ENCODE results near the gene P4HB. TPM values are rescaled to one million over a fixed set of nuclear protein-coding genes. Genes with fewer than 3 reads are reported as not detected.

The P4HB gene
- total RNA-seq, 1 donor = 1,240 TPM

DNA sequence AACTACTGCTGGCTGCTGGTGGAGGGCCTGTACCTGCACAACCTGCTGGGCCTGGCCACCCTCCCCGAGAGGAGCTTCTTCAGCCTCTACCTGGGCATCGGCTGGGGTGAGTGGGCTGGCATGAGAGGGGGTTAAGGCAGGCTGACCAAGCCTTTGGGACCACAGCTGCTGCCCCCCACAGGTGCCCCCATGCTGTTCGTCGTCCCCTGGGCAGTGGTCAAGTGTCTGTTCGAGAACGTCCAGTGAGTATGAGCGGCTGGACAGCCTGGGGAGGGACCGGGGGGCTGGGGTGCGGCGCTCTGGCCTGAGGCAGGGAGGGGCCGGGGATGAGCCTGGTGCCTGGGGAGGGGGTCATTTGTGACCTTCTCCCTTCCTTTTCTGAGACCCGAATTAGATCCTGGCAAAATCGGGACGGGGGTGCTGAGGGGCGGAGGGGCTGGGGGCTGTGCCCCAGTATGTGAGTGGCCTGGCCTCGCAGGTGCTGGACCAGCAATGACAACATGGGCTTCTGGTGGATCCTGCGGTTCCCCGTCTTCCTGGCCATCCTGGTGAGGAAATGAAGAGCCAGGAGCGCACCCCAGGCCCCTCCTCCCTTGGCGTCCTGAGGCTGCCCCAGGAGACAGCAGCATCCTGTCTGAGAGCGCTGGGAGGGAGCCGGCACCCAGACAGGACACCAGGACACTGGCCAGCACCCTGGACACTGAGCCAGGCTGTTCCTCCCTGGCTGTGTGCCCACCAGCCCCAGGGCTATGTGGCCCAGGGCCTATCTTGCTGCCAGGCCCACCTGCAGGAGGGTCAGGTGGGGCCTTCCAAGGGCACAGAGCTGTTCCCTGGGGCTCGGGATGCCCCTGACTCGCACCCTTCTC is 48.4 kb downstream of the P4HB start:
- Histone ChIP-seq H3K27me3 (ENCODE audit: insufficient read depth, low read length) (peaks cover 19% of the 10 kb centered on the region), H3K4me1 (ENCODE audit: insufficient read depth, low read length) (no peaks in the 10 kb centered on the region), H2AFZ (ENCODE audit: low read length) (no peak overlapping the region), H4K20me1 (ENCODE audit: insufficient read depth, low read length) (no peaks in the 10 kb centered on the region), H3K9me3 (ENCODE audit: low read depth, low read length) (no peaks in the 10 kb centered on the region), H3K27ac (ENCODE audit: low read depth, low read length) (no peak overlapping the region), H3K4me3 (ENCODE audit: insufficient read depth, low read length) (no peak overlapping the region), H3K36me3 (ENCODE audit: insufficient read depth, low read length) (no peaks in the 10 kb centered on the region), H3K79me2 (ENCODE audit: insufficient read depth, low read length) (no peaks in the 10 kb centered on the region), H3K4me2 (ENCODE audit: insufficient read depth, low read length) (no peak overlapping the region)
- DNase-seq (ENCODE audit: insufficient read length, low spot score, missing footprints) = no peak
- TF ChIP-seq, protein P1, sequence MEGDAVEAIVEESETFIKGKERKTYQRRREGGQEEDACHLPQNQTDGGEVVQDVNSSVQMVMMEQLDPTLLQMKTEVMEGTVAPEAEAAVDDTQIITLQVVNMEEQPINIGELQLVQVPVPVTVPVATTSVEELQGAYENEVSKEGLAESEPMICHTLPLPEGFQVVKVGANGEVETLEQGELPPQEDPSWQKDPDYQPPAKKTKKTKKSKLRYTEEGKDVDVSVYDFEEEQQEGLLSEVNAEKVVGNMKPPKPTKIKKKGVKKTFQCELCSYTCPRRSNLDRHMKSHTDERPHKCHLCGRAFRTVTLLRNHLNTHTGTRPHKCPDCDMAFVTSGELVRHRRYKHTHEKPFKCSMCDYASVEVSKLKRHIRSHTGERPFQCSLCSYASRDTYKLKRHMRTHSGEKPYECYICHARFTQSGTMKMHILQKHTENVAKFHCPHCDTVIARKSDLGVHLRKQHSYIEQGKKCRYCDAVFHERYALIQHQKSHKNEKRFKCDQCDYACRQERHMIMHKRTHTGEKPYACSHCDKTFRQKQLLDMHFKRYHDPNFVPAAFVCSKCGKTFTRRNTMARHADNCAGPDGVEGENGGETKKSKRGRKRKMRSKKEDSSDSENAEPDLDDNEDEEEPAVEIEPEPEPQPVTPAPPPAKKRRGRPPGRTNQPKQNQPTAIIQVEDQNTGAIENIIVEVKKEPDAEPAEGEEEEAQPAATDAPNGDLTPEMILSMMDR (IDR thresholded peaks at IDR 0.05; ENCODE audit: extremely low read depth, low read depth, low read length) = no peak

DNA sequence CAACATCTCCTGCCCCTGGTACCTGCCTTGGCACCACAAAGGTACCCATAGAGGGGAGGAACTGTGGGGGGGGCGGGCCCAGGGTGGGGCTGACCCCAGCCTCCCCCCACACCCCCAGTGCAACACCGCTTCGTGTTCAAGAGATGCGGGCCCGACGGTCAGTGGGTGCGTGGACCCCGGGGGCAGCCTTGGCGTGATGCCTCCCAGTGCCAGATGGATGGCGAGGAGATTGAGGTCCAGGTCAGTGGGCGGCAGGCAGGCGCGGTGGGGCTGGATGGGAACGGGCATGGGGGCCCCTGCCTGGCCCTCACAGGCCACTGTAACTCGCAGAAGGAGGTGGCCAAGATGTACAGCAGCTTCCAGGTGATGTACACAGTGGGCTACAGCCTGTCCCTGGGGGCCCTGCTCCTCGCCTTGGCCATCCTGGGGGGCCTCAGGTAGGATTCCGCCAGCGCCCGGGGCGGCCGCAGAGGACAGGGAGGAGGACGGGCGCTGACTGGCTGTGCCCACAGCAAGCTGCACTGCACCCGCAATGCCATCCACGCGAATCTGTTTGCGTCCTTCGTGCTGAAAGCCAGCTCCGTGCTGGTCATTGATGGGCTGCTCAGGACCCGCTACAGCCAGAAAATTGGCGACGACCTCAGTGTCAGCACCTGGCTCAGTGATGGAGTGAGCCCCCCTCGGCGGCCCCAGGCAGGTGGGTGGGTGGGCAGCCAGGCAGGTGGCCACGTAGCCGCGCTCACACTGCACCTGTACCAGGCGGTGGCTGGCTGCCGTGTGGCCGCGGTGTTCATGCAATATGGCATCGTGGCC is 49.2 kb downstream of the P4HB start:
- Histone ChIP-seq H3K9me3 (ENCODE audit: low read depth, low read length) (no peaks in the 10 kb centered on the region), H3K4me3 (ENCODE audit: insufficient read depth, low read length) (no peak overlapping the region), H3K4me2 (ENCODE audit: insufficient read depth, low read length) (no peak overlapping the region), H3K4me1 (ENCODE audit: insufficient read depth, low read length) (no peaks in the 10 kb centered on the region), H3K79me2 (ENCODE audit: insufficient read depth, low read length) (no peaks in the 10 kb centered on the region), H3K36me3 (ENCODE audit: insufficient read depth, low read length) (no peaks in the 10 kb centered on the region), H3K27me3 (ENCODE audit: insufficient read depth, low read length) (peaks cover 28% of the 10 kb centered on the region), H3K27ac (ENCODE audit: low read depth, low read length) (no peak overlapping the region), H2AFZ (ENCODE audit: low read length) (no peak overlapping the region), H4K20me1 (ENCODE audit: insufficient read depth, low read length) (no peaks in the 10 kb centered on the region)
- TF ChIP-seq, protein P1 (IDR thresholded peaks at IDR 0.05; ENCODE audit: extremely low read depth, low read depth, low read length) = no peak
- no peak for DNase-seq (ENCODE audit: insufficient read length, low spot score, missing footprints)

- Histone ChIP-seq H3K79me2 (ENCODE audit: insufficient read depth, low read length) (no peaks in the 10 kb centered on the region), H3K4me1 (ENCODE audit: insufficient read depth, low read length) (no peaks in the 10 kb centered on the region), H4K20me1 (ENCODE audit: insufficient read depth, low read length) (no peaks in the 10 kb centered on the region), H3K27ac (ENCODE audit: low read depth, low read length) (no peak overlapping the region), H3K36me3 (ENCODE audit: insufficient read depth, low read length) (no peaks in the 10 kb centered on the region), H3K9me3 (ENCODE audit: low read depth, low read length) (no peaks in the 10 kb centered on the region), H3K27me3 (ENCODE audit: insufficient read depth, low read length) (peaks cover 32% of the 10 kb centered on the region), H3K4me2 (ENCODE audit: insufficient read depth, low read length) (no peak overlapping the region), H3K4me3 (ENCODE audit: insufficient read depth, low read length) (no peak overlapping the region), H2AFZ (ENCODE audit: low read length) (no peak overlapping the region)
- TF ChIP-seq, protein P1 (IDR thresholded peaks at IDR 0.05; ENCODE audit: extremely low read depth, low read depth, low read length) = no peak
- no peak for DNase-seq (ENCODE audit: insufficient read length, low spot score, missing footprints)
Measured at GRCh38 chr17:81810476-81810875, 49.9 kb downstream of the P4HB start.

GRCh38 chr17:81809556-81809998 is 50.8 kb downstream of the P4HB start:
- Histone ChIP-seq H3K79me2 (ENCODE audit: insufficient read depth, low read length) (no peaks in the 10 kb centered on the region), H2AFZ (ENCODE audit: low read length) (no peak overlapping the region), H3K4me1 (ENCODE audit: insufficient read depth, low read length) (no peaks in the 10 kb centered on the region), H3K27ac (ENCODE audit: low read depth, low read length) (no peak overlapping the region), H4K20me1 (ENCODE audit: insufficient read depth, low read length) (no peaks in the 10 kb centered on the region), H3K36me3 (ENCODE audit: insufficient read depth, low read length) (no peaks in the 10 kb centered on the region), H3K4me3 (ENCODE audit: insufficient read depth, low read length) (no peak overlapping the region), H3K9me3 (ENCODE audit: low read depth, low read length) (no peaks in the 10 kb centered on the region), H3K27me3 (ENCODE audit: insufficient read depth, low read length) (peaks cover 38% of the 10 kb centered on the region), H3K4me2 (ENCODE audit: insufficient read depth, low read length) (no peak overlapping the region)
- TF ChIP-seq, protein P1 (IDR thresholded peaks at IDR 0.05; ENCODE audit: extremely low read depth, low read depth, low read length) = no peak
- no peak for DNase-seq (ENCODE audit: insufficient read length, low spot score, missing footprints)
